ENCODE measurements around the gene PCGF2. TPM values are rescaled to one million over a fixed set of nuclear protein-coding genes. Genes with fewer than 3 reads are reported as not detected.
"Not testable (repeated sequence)": the region's sequence is repeated elsewhere in the genome, so short reads cannot be mapped to it uniquely, and the experiment has no call there.

Gene PCGF2
- total and polyA plus RNA-seq, 5 experiments from 2014 or later, result 0.08 TPM; not detected in 4

GRCh38 chr17:38733282-38733981 is 14.7 kb downstream of the PCGF2 start:
- Mint-ChIP-seq H3K27me3 (no peaks in the 10 kb centered on the region), H3K36me3 (peaks cover 0 to 10% (median 0%) of the 10 kb centered on the region in 3 donors), H3K27ac (peak overlapping the region in 8 of 10 donors; percentile 34 to 85 (median 77)), H3K4me3 (peak overlapping the region in 3 of 10 donors; percentile 29 to 54 (median 48)), H3K9me3 (no peaks in the 10 kb centered on the region), H3K4me1 (peaks cover 24 to 57% (median 56%) of the 10 kb centered on the region in 4 donors)
- DNase-seq (no peak), ATAC-seq (no peak)
- POLR2A ChIA-PET, result interaction anchor here (2.4 to 6.1 kb wide), 2 partner anchors 28 to 57 kb away, joined by 30 to 75 read pairs; partner anchors contain the start of genes EPOP and MLLT6

DNA sequence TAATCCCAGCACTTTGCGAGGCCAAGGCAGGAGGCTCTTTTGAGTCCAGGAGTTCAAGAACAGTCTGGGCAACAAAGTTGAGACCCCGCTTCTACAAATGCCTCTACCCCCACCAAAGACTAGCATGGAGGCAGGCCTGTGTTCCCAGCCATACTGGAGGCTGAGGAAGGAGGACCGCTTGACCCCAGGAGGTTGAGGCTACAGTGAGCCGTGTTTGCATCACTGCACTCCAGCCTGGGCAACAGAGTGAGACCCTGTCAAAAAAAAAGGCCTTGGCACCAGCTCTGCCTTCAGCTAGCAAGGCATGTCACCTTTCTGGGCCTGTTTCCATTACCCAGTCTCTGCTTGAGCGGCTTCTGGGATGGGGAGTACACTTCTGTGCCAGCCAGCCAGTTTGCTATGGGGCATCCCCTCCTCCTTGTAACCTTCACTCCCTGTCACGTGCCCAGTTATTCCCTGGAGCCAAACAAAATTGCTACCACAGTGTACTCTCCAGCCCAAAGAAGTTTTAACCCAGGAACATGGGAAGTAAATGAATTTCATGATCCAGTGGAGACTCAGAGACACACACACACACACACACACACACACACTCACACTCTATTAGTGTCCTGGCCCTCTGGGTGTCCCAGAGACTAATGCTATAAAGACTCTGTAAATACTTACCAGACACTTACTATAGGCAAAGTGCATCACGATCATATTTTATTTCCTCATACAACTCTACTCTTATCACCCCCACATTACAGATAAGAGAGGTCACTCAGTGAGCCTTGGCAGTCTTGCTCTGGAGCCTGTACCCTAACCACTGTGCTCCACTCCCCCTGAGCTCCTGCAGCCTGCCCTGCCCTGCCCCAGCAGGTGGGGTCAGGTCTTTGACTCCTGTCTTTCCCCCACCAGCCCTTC is 15.5 kb downstream of the PCGF2 start:
- peaks cover 0 to 10% (median 0%) of the 10 kb centered on the region in 3 donors for H3K36me3 Mint-ChIP-seq
- ATAC-seq, result no peak
- H3K4me1 Mint-ChIP-seq, result peaks cover 32 to 65% (median 64%) of the 10 kb centered on the region in 4 donors
- POLR2A ChIA-PET, result interaction anchor here (6.1 kb wide), 1 partner anchor 27 kb away, joined by 75 read pairs; the partner anchor contains the start of gene MLLT6
- H3K27me3 Mint-ChIP-seq, result peaks cover 0 to 2% (median 0%) of the 10 kb centered on the region in 5 donors
- H3K9me3 Mint-ChIP-seq, result no peaks in the 10 kb centered on the region
- no peak for DNase-seq
- H3K4me3 Mint-ChIP-seq, result peak overlapping the region in 8 of 10 donors; percentile 45 to 97 (median 90)
- peak overlapping the region; percentile 40 to 94 (median 84) for H3K27ac Mint-ChIP-seq

DNA sequence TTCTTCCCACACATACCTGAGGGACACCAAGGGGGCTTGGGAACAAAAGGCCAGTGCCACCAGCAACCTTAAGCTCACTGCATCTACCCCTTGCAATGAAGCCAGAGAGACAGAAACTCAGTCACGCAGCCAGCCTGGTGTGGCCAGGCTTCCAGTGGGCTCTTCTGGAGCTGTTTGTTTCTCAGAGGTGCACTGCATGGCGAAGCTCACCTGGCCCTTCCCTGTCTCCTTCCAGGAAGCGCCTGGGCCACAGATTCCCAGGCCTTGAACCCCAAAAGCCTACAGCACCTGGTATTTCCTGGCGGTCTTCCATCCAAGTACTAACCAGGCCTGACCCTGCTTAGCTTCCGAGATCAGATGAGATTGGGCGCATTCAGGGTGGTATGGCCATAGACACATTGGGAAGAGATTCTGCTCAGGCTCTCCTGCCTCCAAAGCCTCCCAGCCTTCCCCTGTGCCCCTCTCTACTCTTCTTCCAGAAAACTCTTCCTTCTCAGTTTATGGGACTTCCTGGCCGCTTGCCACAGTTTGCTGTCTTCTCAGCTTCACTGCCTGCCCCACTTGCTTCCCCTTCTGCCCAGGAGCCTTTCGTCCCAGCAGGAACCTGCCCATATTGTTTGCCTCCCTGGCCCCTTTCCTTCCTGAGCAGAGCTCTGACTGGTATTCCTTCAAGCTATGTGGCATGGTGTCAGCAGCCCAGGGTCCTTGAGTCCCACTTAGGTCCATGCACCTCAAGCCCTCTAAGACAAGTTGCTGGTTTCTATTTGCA is 16.4 kb downstream of the PCGF2 start:
- Mint-ChIP-seq H3K4me1 (peaks cover 33 to 73% (median 71%) of the 10 kb centered on the region in 4 donors), H3K27ac (peak overlapping the region; percentile 51 to 96 (median 86)), H3K27me3 (peaks cover 0 to 2% (median 0%) of the 10 kb centered on the region in 5 donors), H3K4me3 (peak overlapping the region; percentile 45 to 98 (median 95)), H3K36me3 (peaks cover 0 to 10% (median 0%) of the 10 kb centered on the region in 3 donors), H3K9me3 (no peaks in the 10 kb centered on the region)
- ATAC-seq, result no peak
- DNase-seq, result no peak
- POLR2A ChIA-PET, result interaction anchor here (1.4 to 6.1 kb wide), 5 partner anchors 21 to 57 kb away, joined by 5 to 75 read pairs (median 8); partner anchors contain the start of genes EPOP, MLLT6 and PSMB3

DNA sequence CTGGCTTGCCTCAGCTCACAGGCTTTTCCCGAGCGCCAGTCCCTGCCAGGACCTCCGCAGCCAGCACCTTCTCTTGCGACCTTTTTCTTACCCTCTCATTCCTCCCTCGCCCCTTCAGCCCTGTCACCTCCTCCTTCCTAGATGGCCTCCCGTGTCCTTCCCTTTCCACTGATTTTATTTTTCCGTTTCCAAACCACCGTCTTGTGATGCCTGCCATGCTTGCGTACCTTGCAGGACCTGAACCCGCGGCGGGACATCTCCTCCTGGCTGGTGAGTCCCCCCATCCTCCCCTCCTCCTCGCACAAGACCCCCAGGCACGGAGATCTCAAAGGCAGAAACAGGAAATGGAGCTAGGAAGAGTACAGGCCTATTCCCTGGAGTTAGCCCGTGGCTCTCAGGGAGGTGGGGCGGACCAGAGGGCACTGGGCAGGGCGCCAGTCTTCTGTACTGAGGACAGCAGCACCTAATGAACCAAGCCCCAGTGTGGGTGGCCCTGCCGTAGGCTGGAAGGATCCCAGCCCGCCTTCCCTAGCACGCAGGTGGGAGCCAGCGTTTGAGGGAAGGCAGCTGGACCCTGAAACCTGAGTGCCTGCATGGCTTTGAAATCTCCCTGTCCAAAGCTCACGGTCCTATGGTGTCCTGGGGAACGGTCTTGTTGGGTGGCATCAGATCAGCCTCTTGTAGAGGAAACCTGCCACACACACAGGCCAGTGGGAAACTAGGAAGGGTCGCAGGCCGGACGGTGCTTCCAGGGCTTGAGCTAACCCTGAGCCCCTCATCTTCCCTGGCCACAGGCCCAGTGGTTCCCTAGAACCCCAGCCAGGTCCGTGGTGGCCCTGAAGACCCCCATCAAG is 17.4 kb downstream of the PCGF2 start:
- peaks cover 33 to 80% (median 79%) of the 10 kb centered on the region in 4 donors for H3K4me1 Mint-ChIP-seq
- peak overlapping the region; percentile 84 to 98 (median 95) for H3K4me3 Mint-ChIP-seq
- no peaks in the 10 kb centered on the region for H3K9me3 Mint-ChIP-seq
- peaks cover 0 to 2% (median 0%) of the 10 kb centered on the region in 5 donors for H3K27me3 Mint-ChIP-seq
- peaks cover 0 to 14% (median 0%) of the 10 kb centered on the region in 3 donors for H3K36me3 Mint-ChIP-seq
- no peak for ATAC-seq
- peak overlapping the region; percentile 85 to 97 (median 93) for H3K27ac Mint-ChIP-seq
- POLR2A ChIA-PET, result interaction anchor here (0.6 to 6.1 kb wide), 10 partner anchors 22 to 423 kb away, joined by 3 to 75 read pairs (median 6); partner anchors contain the start of genes EPOP, LASP1, MLLT6 and PSMB3
- no peak for DNase-seq

DNA sequence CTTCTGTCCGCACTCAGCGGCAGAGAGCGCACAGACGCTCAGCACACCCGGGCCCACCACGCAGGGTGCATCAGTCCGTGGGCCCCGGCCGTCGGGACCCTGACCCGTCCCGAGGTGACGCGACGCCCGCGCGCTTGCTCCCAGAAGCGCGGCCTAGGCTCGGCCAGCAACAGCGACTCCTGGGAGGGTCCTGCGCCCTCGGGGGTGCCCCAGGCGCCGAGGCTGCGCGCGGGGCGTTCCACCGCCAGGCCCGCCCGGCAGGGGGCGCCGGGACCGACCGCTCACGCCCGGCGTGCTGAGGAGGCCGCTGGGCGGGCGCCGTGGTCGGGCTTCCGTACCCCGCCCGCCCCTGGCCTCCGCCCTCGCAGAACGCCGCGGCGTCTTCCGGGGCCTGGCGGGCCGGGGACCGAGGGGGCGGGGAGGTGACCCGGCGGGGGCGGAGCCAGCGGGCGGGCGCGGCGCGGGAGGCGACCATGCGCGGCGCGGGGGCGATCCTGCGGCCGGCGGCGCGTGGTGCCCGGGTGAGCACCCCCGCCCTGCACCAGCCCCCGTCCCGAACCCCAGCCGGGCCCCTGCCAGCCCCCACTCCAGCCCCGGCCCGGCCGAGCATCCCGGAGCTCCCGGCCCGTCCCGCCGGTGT is 18.1 kb downstream of the PCGF2 start, which contains the start of gene CISD3:
CISD3 (plus strand) TSS at position 456 of the 640 bp plus-strand sequence; CDS start at position 474, 18 bp downstream.
- POLR2A ChIA-PET, result interaction anchor here (0.6 to 12.1 kb wide), 13 partner anchors 16 to 424 kb away, joined by 3 to 395 read pairs (median 7); partner anchors contain the start of genes EPOP, LASP1, MLLT6 and PSMB3

DNA sequence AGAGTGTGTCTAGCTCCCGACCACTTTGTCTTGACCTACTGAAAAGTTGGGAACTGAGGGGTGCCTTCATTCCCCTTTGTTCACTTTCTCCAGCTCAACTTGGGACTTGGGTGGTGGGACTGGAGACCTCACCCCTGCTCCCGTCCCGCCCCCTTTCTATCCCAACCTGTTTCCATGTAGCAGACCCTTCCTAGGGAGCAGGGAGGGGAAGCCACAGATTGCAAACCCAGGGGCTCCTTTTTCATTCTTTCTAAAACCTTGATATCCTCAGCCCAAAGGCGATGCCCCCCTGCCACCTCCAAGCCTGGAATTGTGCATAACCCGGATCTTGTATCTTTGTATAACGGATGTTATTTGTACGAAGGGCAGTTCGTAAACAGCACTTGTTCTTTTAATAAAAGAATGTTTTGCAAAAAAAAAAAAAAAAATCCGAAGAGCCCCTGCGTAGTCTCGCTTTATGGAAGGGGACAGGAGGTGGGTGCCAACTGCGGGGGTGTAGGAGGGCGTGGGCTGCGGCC is 18.7 kb downstream of the PCGF2 start:
- H3K4me3 Mint-ChIP-seq, result peak overlapping the region; percentile 60 to 84 (median 71)
- H3K9me3 Mint-ChIP-seq, result no peaks in the 10 kb centered on the region
- H3K27ac Mint-ChIP-seq, result peak overlapping the region; percentile 43 to 97 (median 84)
- ATAC-seq (no peak), DNase-seq (no peak)
- peaks cover 29 to 82% (median 81%) of the 10 kb centered on the region in 4 donors for H3K4me1 Mint-ChIP-seq
- peaks cover 0 to 20% (median 0%) of the 10 kb centered on the region in 3 donors for H3K36me3 Mint-ChIP-seq
- POLR2A ChIA-PET, result interaction anchor here (1.2 to 12.1 kb wide), 7 partner anchors 17 to 229 kb away, joined by 3 to 395 read pairs (median 11); partner anchors contain the start of genes EPOP, MLLT6 and PSMB3
- peaks cover 0 to 2% (median 0%) of the 10 kb centered on the region in 5 donors for H3K27me3 Mint-ChIP-seq

More for the DNA sequence above, 18.1 kb downstream of the PCGF2 start, which contains the start of gene CISD3:
- peak within 1 kb of the TSS; percentile 88 to 97 (median 96) for H3K27ac Mint-ChIP-seq
- DNase-seq (peak; percentile 73 to 90 (median 84)), ATAC-seq (peak; percentile 78 to 80)
- peaks cover 0 to 16% (median 0%) of the 10 kb centered on the region in 3 donors for H3K36me3 Mint-ChIP-seq
- peaks cover 30 to 83% (median 82%) of the 10 kb centered on the region in 4 donors for H3K4me1 Mint-ChIP-seq
- H3K4me3 Mint-ChIP-seq, result peak within 1 kb of the TSS; percentile 84 to 98 (median 95)
- H3K27me3 Mint-ChIP-seq, result peaks cover 0 to 2% (median 0%) of the 10 kb centered on the region in 5 donors
- no peaks in the 10 kb centered on the region for H3K9me3 Mint-ChIP-seq

DNA sequence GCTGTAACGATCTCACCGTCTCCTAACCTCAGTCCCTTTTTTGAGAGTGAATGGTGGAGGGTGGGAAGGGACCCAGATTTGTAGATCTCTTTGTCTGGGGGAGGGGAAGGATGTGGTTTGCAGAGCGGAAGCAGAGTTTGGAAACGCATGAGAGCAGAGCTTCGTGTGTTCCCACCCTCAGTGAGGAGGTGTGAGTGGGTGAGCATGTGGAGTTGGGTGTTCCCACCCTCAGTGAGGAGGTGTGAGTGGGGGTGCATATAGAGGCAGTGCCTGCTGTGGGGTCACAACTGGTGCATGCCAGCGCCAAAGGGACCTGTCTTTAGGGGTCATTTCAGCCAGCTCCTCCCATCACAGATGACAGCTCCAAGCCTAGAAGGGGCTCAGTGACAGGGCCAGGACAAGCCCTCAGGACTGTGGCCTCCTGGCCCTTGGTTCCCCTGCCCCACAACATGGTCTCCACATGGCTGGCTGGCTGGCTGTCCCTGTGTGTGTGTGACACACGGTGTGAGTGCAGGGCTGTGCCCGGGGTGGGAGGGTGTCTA is 19.8 kb downstream of the PCGF2 start:
- peak; percentile 50 to 74 for ATAC-seq
- Mint-ChIP-seq H3K27ac (peak overlapping the region; percentile 68 to 97 (median 90)), H3K27me3 (peaks cover 0 to 2% (median 0%) of the 10 kb centered on the region in 5 donors), H3K4me3 (peak overlapping the region; percentile 60 to 84 (median 72)), H3K9me3 (no peaks in the 10 kb centered on the region), H3K4me1 (peaks cover 28 to 79% (median 78%) of the 10 kb centered on the region in 4 donors), H3K36me3 (peaks cover 0 to 28% (median 0%) of the 10 kb centered on the region in 3 donors)
- POLR2A ChIA-PET, result interaction anchor here (0.9 to 12.1 kb wide), 10 partner anchors 18 to 230 kb away, joined by 3 to 395 read pairs (median 7); partner anchors contain the start of genes EPOP, LASP1, MLLT6 and PSMB3
- DNase-seq, result peak in 9 of 10 donors; percentile 60 to 90 (median 78)

DNA sequence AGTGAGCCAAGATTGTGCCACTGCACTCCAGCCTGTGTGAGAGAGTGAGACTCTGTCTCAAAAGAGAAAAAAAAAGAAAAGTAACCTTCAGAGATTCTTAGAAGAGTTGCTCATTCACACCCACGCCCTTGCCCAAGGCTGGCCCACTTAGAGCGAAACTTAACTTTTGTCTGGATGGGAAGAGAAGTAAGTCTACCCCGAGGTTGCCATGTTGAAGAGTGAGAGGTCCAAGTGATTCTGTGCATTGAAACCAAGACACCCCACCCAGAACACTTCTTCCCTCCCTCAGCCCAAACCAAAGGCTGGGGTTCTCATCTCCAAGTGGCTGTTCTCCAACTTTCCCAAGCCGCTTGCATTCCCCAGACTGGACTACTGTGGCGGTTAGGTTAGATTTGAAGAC is 20.4 kb downstream of the PCGF2 start:
- Mint-ChIP-seq H3K9me3 (no peaks in the 10 kb centered on the region), H3K36me3 (peaks cover 0 to 28% (median 3%) of the 10 kb centered on the region in 3 donors)

DNA sequence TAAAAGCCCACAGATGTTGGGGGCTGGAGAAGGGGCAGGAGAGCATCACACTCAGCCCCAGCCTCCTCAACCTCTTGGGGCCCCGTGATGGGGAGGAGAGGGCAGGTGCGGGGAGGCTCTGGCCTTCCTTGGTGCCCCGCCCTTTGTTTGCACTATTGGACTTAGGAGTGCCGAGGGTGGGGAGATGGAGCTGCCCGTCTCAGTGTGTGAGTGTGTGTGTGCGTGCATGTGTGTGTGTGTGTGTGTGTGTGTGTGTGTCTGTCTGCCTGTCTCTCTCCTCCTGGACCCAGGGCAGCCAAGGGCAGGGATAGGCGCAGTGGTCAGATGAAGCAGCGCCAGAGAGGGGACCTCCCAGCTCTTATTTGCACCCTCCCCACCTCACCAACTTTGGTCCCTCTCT is 22.0 kb downstream of the PCGF2 start:
- not testable (repeated sequence) for DNase-seq, H3K27me3 Mint-ChIP-seq, ATAC-seq, H3K9me3 Mint-ChIP-seq
- Mint-ChIP-seq H3K36me3 (peaks cover 0 to 31% (median 4%) of the 10 kb centered on the region in 3 donors), H3K4me3 (peak overlapping the region in 5 of 10 donors; percentile 9 to 67 (median 39)), H3K27ac (peak overlapping the region in 9 of 10 donors; percentile 43 to 93 (median 85)), H3K4me1 (peaks cover 22 to 79% (median 73%) of the 10 kb centered on the region in 4 donors)
- POLR2A ChIA-PET, result interaction anchor here (12.1 kb wide), 1 partner anchor 17 kb away, joined by 395 read pairs; the partner anchor contains the start of gene MLLT6

More for the DNA sequence above, 20.4 kb downstream of the PCGF2 start:
- Mint-ChIP-seq H3K4me1 (peaks cover 26 to 83% (median 81%) of the 10 kb centered on the region in 4 donors), H3K27ac (peak overlapping the region; percentile 68 to 97 (median 90)), H3K4me3 (peak overlapping the region; percentile 60 to 84 (median 72)), H3K27me3 (peaks cover 0 to 2% (median 0%) of the 10 kb centered on the region in 5 donors)
- POLR2A ChIA-PET, result interaction anchor here (1.5 to 12.1 kb wide), 8 partner anchors 18 to 169 kb away, joined by 4 to 395 read pairs (median 9); partner anchors contain the start of genes EPOP, LASP1, MLLT6 and PSMB3
- ATAC-seq, result no peak
- DNase-seq, result peak in 2 of 10 donors; percentile 35 to 40

Data from naive thymus-derived CD8-positive, alpha-beta T cell (primary cell).